ENCODE results near the gene USP48. TPM values are rescaled to one million over a fixed set of nuclear protein-coding genes. Genes with fewer than 3 reads are reported as not detected.

Gene USP48
- total RNA-seq, 1 experiment from 2014 or later: 84.8 TPM

DNA sequence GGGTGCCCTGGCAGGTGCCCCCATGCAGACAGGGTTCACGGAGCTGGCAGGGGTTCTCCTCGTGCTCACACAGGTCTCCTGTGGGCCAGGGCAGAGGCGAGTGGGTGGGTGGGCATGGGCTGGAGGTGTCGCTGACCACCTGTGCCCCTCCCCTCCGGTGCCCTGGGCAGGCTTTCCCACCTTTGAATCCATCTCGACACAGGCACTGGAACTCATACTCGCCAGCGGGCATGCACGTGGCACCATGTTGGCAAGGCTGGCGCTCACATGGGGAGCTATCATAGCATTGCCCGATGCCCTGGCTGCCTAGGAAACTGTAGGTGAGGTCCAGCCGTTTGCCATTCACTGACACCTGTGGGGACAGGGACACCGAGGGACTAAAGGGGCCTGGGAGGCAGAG lies 45.1 kb upstream of the USP48 start:
- Histone ChIP-seq H2AK5ac (ENCODE audit: insufficient read length, low read length) (no peak overlapping the region), H3K27me3 (ENCODE audit: insufficient read depth, low read length) (no peaks in the 10 kb centered on the region), H3K56ac (ENCODE audit: insufficient read length, low read depth, low read length) (no peak overlapping the region), H3K79me1 (ENCODE audit: insufficient read depth, low read depth, low read length, poor library complexity, severe bottlenecking) (no peaks in the 10 kb centered on the region), H3K23me2 (ENCODE audit: insufficient read length, low read depth, low read length, poor library complexity, severe bottlenecking) (no peaks in the 10 kb centered on the region), H3K9me3 (ENCODE audit: control insufficient read depth, low read depth, low read length) (no peaks in the 10 kb centered on the region), H3K23ac (ENCODE audit: insufficient read length, low read depth, low read length) (no peak overlapping the region), H3K4me1 (ENCODE audit: insufficient read depth, low read length) (no peaks in the 10 kb centered on the region), H3K14ac (ENCODE audit: insufficient read depth, low read length) (no peak overlapping the region), H3K9ac (ENCODE audit: extremely low read depth, insufficient read length, low read length) (no peak overlapping the region), H4K91ac (ENCODE audit: insufficient read length, low read depth, low read length) (no peak overlapping the region), H3K79me2 (ENCODE audit: insufficient read depth, low read length) (no peaks in the 10 kb centered on the region), H2BK120ac (ENCODE audit: low read depth, low read length, poor library complexity, severe bottlenecking) (no peak overlapping the region), H3K18ac (ENCODE audit: insufficient read length, low read depth, low read length) (no peak overlapping the region), H2BK5ac (ENCODE audit: insufficient read length, low read length) (no peak overlapping the region), H4K8ac (replicated peaks; ENCODE audit: insufficient read length, low read depth, low read length) (no peak overlapping the region), H3T11ph (ENCODE audit: low read length) (no peak overlapping the region), H2BK12ac (ENCODE audit: insufficient read length, low read depth, low read length) (no peak overlapping the region), H2AFZ (ENCODE audit: low read length) (no peak overlapping the region), H2BK20ac (ENCODE audit: low read depth, low read length, poor library complexity, severe bottlenecking) (no peak overlapping the region), H4K20me1 (ENCODE audit: control insufficient read depth, insufficient read depth, insufficient read length) (no peaks in the 10 kb centered on the region), H3K4ac (ENCODE audit: low read depth, low read length) (no peak overlapping the region), H4K5ac (ENCODE audit: insufficient read length, low read depth, low read length) (no peak overlapping the region), H3K4me2 (ENCODE audit: insufficient read depth, insufficient read length, low read length) (no peak overlapping the region), H2BK15ac (ENCODE audit: low read depth, low read length) (no peak overlapping the region), H3K27ac (ENCODE audit: insufficient read length, low read depth, low read length) (no peak overlapping the region)
- Mint-ChIP-seq H3K9me3 (no peaks in the 10 kb centered on the region), H3K36me3 (ENCODE audit: insufficient read depth in 1 of 3, low read depth in 3 of 3) (peaks cover 22 to 67% (median 55%) of the 10 kb centered on the region in 3 experiments), H3K4me3 (no peak overlapping the region), H3K4me1 (no peaks in the 10 kb centered on the region), H3K27me3 (ENCODE audit: low read depth) (no peaks in the 10 kb centered on the region; the same call in 1 of the 2 replicates), H3K27ac (no peak overlapping the region)
- TF ChIP-seq, protein P1, sequence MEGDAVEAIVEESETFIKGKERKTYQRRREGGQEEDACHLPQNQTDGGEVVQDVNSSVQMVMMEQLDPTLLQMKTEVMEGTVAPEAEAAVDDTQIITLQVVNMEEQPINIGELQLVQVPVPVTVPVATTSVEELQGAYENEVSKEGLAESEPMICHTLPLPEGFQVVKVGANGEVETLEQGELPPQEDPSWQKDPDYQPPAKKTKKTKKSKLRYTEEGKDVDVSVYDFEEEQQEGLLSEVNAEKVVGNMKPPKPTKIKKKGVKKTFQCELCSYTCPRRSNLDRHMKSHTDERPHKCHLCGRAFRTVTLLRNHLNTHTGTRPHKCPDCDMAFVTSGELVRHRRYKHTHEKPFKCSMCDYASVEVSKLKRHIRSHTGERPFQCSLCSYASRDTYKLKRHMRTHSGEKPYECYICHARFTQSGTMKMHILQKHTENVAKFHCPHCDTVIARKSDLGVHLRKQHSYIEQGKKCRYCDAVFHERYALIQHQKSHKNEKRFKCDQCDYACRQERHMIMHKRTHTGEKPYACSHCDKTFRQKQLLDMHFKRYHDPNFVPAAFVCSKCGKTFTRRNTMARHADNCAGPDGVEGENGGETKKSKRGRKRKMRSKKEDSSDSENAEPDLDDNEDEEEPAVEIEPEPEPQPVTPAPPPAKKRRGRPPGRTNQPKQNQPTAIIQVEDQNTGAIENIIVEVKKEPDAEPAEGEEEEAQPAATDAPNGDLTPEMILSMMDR (conservative IDR thresholded peaks at IDR 0.05): no peak
- WGBS (ENCODE audit: extremely low coverage, insufficient read length, low lambda C conversion rate): no CpG with 5 or more reads among the region's 13 CpGs
- DNase-seq: peak; percentile 22
